Tibial nerve (tissue), 3 donors: ENCODE measurements around the gene RPS6KA2.

Experiments used
- POLR2A ChIP-seq, 2 donors: fragments of 450-650 bp; IDR thresholded peaks; one replicate each; pipeline ENCODE4 v1.6.1; 2017; ENCODE audit warnings: antibody characterized with exemption in 2 of 2, mild to moderate bottlenecking in 2 of 2, moderate library complexity in 2 of 2
- TF ChIP-seq, protein P1 (sequence below), 5 experiments: fragments of 200-600 bp in 3 of 5; fragments of 450-650 bp in 2 of 5; sonication (generic) in 3 of 5; IDR thresholded peaks; one replicate each; pipeline ENCODE4 v1.5.1; 2016 to 2019; ENCODE audit warnings: antibody characterized with exemption in 5 of 5, mild to moderate bottlenecking in 3 of 5, moderate library complexity in 2 of 5

- TF ChIP-seq, protein P1, sequence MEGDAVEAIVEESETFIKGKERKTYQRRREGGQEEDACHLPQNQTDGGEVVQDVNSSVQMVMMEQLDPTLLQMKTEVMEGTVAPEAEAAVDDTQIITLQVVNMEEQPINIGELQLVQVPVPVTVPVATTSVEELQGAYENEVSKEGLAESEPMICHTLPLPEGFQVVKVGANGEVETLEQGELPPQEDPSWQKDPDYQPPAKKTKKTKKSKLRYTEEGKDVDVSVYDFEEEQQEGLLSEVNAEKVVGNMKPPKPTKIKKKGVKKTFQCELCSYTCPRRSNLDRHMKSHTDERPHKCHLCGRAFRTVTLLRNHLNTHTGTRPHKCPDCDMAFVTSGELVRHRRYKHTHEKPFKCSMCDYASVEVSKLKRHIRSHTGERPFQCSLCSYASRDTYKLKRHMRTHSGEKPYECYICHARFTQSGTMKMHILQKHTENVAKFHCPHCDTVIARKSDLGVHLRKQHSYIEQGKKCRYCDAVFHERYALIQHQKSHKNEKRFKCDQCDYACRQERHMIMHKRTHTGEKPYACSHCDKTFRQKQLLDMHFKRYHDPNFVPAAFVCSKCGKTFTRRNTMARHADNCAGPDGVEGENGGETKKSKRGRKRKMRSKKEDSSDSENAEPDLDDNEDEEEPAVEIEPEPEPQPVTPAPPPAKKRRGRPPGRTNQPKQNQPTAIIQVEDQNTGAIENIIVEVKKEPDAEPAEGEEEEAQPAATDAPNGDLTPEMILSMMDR (IDR thresholded peaks at IDR 0.05): no peak
- no peak for TF ChIP-seq POLR2A (IDR thresholded peaks at IDR 0.05)
These were observed 29.4 kb upstream of the RPS6KA2 start for GRCh38 chr6:166656230-166657151.
